Endothelial cell of umbilical vein (primary cell): ENCODE data around the gene EMD. TPM values are rescaled to one million over a fixed set of nuclear protein-coding genes. Genes with fewer than 3 reads are reported as not detected.

ENCODE experiments used
- BruUV-seq: library from RNA; stranded (reverse); fragments of 400-500 nt; replicated peaks from 2 replicates; lab custom pipeline; 2021; lab: Mats Ljungman, UMichigan
- CTCF ChIA-PET: fragments of 300-600, 350-600 bp; sonication (Branson Sonifier 250); formaldehyde crosslinking; loops from one replicate; lab custom pipeline; 2021; ENCODE audit warnings: antibody characterized with exemption, inconsistent platforms; lab: Charles Lee
- POLR2A ChIA-PET: fragments of 300-600, 350-600 bp; sonication (Branson Sonifier 250); formaldehyde crosslinking; loops from one replicate; lab custom pipeline; 2021; ENCODE audit warnings: antibody characterized with exemption, inconsistent platforms; lab: Charles Lee
- DNase-seq: peaks from one replicate; pipeline ENCODE4 v3.0.0-alpha.2; 2011; ENCODE audit warnings: low read depth, low spot score
- FAIRE-seq: peaks from 2 replicates; lab custom pipeline; 2011; peaks lifted over from hg19 to GRCh38; lab: Jason Lieb, UNC
- H2AFZ ChIP-seq: 2 replicates; pipeline ENCODE4 v1.6.0; 2012; ENCODE audit warnings: low read depth, low read length, control low read depth, inconsistent platforms
- H3K27ac ChIP-seq: 2 replicates; pipeline ENCODE4 v1.5.1; 2011; ENCODE audit warnings: low read depth, mild to moderate bottlenecking, control low read depth, low read length, moderate library complexity; ENCODE audit not compliant: insufficient read depth
- H3K27me3 ChIP-seq, 2 experiments: 2 replicates each; pipeline versions ENCODE4 v1.6.0 to v1.6.1; 2011; ENCODE audit warnings: low read length in 2 of 2, mixed read lengths in 1 of 2; ENCODE audit not compliant: control insufficient read depth in 2 of 2, insufficient read depth in 2 of 2
- H3K36me3 ChIP-seq, 2 experiments: 2 replicates in 1 of 2; 3 replicates in 1 of 2; pipeline ENCODE4 v1.5.1; 2011; ENCODE audit warnings: low read length in 2 of 2, mild to moderate bottlenecking in 1 of 2, moderate library complexity in 1 of 2; ENCODE audit not compliant: control insufficient read depth in 2 of 2, insufficient read depth in 2 of 2; ENCODE audit errors: extremely low read depth in 1 of 2
- H3K4me1 ChIP-seq: 3 replicates; pipeline ENCODE4 v1.5.1; 2011; ENCODE audit warnings: mild to moderate bottlenecking, low read length; ENCODE audit not compliant: control insufficient read depth, insufficient read depth; ENCODE audit errors: extremely low read depth
- H3K4me2 ChIP-seq: 2 replicates; pipeline ENCODE4 v1.6.1; 2011; ENCODE audit warnings: low read length, control low read depth, mixed read lengths; ENCODE audit not compliant: insufficient read depth
- H3K4me3 ChIP-seq, 3 experiments: fragments of 200-600 bp in 1 of 3; sonication (generic), shearing (Covaris generic) in 1 of 3; replicated peaks in 1 of 3; 2 replicates each; pipeline ENCODE4 v1.5.1; 2011 to 2016; ENCODE audit warnings: control low read depth in 3 of 3, low read length in 3 of 3, mild to moderate bottlenecking in 2 of 3, inconsistent platforms in 1 of 3, low read depth in 1 of 3, moderate library complexity in 1 of 3; ENCODE audit not compliant: insufficient read depth in 1 of 3
- H3K79me2 ChIP-seq: 2 replicates; pipeline ENCODE4 v1.6.0; 2012; ENCODE audit warnings: low read length, inconsistent platforms; ENCODE audit not compliant: control insufficient read depth, insufficient read depth
- H3K9ac ChIP-seq: replicated peaks from 2 replicates; pipeline ENCODE3; 2011; ENCODE audit warnings: low read length, control low read depth; ENCODE audit not compliant: insufficient read depth; ENCODE audit errors: extremely low read depth
- H3K9me1 ChIP-seq: replicated peaks from 3 replicates; pipeline ENCODE4 v1.6.0; 2011; ENCODE audit warnings: mild to moderate bottlenecking, low read length; ENCODE audit not compliant: control insufficient read depth, insufficient read depth; ENCODE audit errors: extremely low read depth
- H3K9me3 ChIP-seq: replicated peaks from 2 replicates; pipeline ENCODE4 v1.5.1; 2012; ENCODE audit warnings: low read length, inconsistent platforms; ENCODE audit not compliant: control insufficient read depth, insufficient read depth
- H4K20me1 ChIP-seq: replicated peaks from 2 replicates; pipeline ENCODE3; 2011; ENCODE audit warnings: mild to moderate bottlenecking, low read length; ENCODE audit not compliant: control insufficient read depth, insufficient read depth; ENCODE audit errors: extremely low read depth
- EZH2 ChIP-seq: IDR thresholded peaks from 2 replicates; pipeline ENCODE4 v1.6.1; 2012; ENCODE audit warnings: borderline replicate concordance, low read depth, mild to moderate bottlenecking, moderate library complexity, low read length, inconsistent platforms; ENCODE audit not compliant: severe bottlenecking
- FOS ChIP-seq: IDR thresholded peaks from 2 replicates; pipeline ENCODE4 v1.6.1; 2011; ENCODE audit warnings: mild to moderate bottlenecking, low read length, moderate library complexity, borderline replicate concordance; ENCODE audit not compliant: insufficient read depth
- GATA2 ChIP-seq: IDR thresholded peaks from 2 replicates; pipeline ENCODE4 v1.7.0; 2011; ENCODE audit warnings: low read depth, mild to moderate bottlenecking, moderate library complexity, mixed read lengths, low read length; ENCODE audit not compliant: insufficient read length, insufficient read depth
- JUN ChIP-seq: IDR thresholded peaks from 2 replicates; pipeline ENCODE4 v1.6.1; 2011; ENCODE audit warnings: borderline replicate concordance, low read depth; ENCODE audit not compliant: insufficient read length, insufficient read depth
- MYC ChIP-seq: IDR thresholded peaks from one replicate; pipeline ENCODE4 v1.6.1; 2011; ENCODE audit warnings: mild to moderate bottlenecking, low read depth, low read length
- POLR2A ChIP-seq: IDR thresholded peaks from 2 replicates; pipeline ENCODE4 v1.6.1; 2012; ENCODE audit warnings: low read depth, mild to moderate bottlenecking, control low read depth, low read length
- POLR2AphosphoS5 ChIP-seq: IDR thresholded peaks from 2 replicates; pipeline ENCODE4 v1.6.1; 2012; ENCODE audit warnings: low read depth, mild to moderate bottlenecking, control low read depth, low read length, moderate library complexity; ENCODE audit not compliant: insufficient read depth
- dilution Hi-C: fragments of 300-500 bp; cut with MboI; formaldehyde crosslinking; loops from one replicate; pipeline ENCODE4 v1.15.0; 2019; ENCODE audit warnings: low sequenced_read_pairs; ENCODE audit not compliant: extremely low pct_ligation_motif_present
- intact Hi-C: fragments of 100-400 bp; cut with micrococcal nuclease; formaldehyde crosslinking; loops from one replicate; pipeline ENCODE4 v1.10.0; 2022
- polyA plus RNA-seq, 4 experiments: library from polyadenylated mRNA; depleted of rRNA in 3 of 4; stranded (reverse) in 3 of 4; unstranded in 1 of 4; fragments of >200 nt; gene quantifications; 2 replicates each; pipeline versions ENCODE4 v1.2.1 to v1.2.3, GENCODE V29; 2011 to 2012; ENCODE audit warnings: missing spikeins in 1 of 4
- total RNA-seq: library from RNA; stranded (reverse); gene quantifications from 2 replicates; pipeline ENCODE4 v1.2.3, GENCODE V29; 2021
- TF ChIP-seq, protein P1 (sequence below): IDR thresholded peaks from 2 replicates; pipeline ENCODE4 v1.6.1; 2011; ENCODE audit not compliant: insufficient read depth, insufficient read length
- TF ChIP-seq, protein P2 (sequence below), 2 donors: IDR thresholded peaks; 1 replicate in 1 of 2; 2 replicates in 1 of 2; pipeline ENCODE4 v1.5.1; 2011; ENCODE audit warnings: low read length in 2 of 2, mild to moderate bottlenecking in 2 of 2, moderate library complexity in 2 of 2, control low read depth in 1 of 2, inconsistent platforms in 1 of 2, low read depth in 1 of 2; ENCODE audit not compliant: insufficient read depth in 1 of 2; ENCODE audit errors: extremely low read depth in 1 of 2

The EMD gene
- total and polyA plus RNA-seq, 2 donors (not counting 3 experiments of a cell fraction or from before 2014, with no cell fraction given): 50.6 to 76.8 TPM

DNA sequence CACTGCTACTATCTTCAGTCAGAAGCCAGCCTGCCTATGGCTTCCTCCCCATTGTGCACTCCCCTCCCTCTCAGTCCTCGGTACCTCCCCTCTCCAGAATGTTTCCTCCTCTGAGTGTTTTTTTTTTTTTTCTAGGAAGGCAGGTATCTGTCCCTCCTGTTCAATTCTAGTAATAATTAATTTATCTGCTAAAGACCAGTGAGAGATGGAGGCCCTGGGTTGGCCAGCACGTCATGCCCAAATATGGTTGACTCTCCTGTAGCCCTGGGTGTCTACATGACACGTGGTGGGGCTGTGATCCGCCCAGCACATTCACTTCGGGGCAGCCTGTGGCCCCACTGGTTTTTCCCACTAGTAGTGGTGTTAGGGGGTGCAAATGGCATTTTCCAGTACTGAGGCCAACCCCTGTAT lies 6.5 kb upstream of the EMD start:
- H3K27me3 ChIP-seq: no peaks in the 10 kb centered on the region
- DNase-seq (no peak), FAIRE-seq (no peak)
- H4K20me1 ChIP-seq: no peaks in the 10 kb centered on the region
- TF ChIP-seq JUN: no peak
- TF ChIP-seq, protein P1, sequence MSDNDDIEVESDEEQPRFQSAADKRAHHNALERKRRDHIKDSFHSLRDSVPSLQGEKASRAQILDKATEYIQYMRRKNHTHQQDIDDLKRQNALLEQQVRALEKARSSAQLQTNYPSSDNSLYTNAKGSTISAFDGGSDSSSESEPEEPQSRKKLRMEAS: no peak
- no peak for TF ChIP-seq EZH2
- no peak for TF ChIP-seq MYC
- no peak for TF ChIP-seq GATA2
- no peak for TF ChIP-seq POLR2AphosphoS5
- TF ChIP-seq POLR2A: no peak
- no peak for TF ChIP-seq FOS
- TF ChIP-seq, protein P2, sequence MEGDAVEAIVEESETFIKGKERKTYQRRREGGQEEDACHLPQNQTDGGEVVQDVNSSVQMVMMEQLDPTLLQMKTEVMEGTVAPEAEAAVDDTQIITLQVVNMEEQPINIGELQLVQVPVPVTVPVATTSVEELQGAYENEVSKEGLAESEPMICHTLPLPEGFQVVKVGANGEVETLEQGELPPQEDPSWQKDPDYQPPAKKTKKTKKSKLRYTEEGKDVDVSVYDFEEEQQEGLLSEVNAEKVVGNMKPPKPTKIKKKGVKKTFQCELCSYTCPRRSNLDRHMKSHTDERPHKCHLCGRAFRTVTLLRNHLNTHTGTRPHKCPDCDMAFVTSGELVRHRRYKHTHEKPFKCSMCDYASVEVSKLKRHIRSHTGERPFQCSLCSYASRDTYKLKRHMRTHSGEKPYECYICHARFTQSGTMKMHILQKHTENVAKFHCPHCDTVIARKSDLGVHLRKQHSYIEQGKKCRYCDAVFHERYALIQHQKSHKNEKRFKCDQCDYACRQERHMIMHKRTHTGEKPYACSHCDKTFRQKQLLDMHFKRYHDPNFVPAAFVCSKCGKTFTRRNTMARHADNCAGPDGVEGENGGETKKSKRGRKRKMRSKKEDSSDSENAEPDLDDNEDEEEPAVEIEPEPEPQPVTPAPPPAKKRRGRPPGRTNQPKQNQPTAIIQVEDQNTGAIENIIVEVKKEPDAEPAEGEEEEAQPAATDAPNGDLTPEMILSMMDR (IDR thresholded peaks at IDR 0.05; ENCODE audit: extremely low read depth in 1 of 2, insufficient read depth in 1 of 2, low read depth in 1 of 2, low read length in 2 of 2): no peak
- no peak overlapping the region for H2AFZ ChIP-seq
- no peak overlapping the region for H3K4me3 ChIP-seq
- H3K9me1 ChIP-seq: no peaks in the 10 kb centered on the region
- ChIA-PET POLR2A (interaction anchor here (0.9 kb wide), 1 partner anchor 29 kb away, joined by 3 read pairs; no protein-coding TSS in a partner anchor), CTCF (interaction anchor here (0.8 to 2.4 kb wide), 13 partner anchors 9 to 164 kb away, joined by 3 to 24 read pairs (median 4); partner anchors contain the start of genes FAM3A, FAM50A, PLXNA3 and RPL10)
- dilution Hi-C loops (no loop called here), intact Hi-C loops (loop anchor here (1.0 to 5.0 kb wide), 2 partner anchors 35 to 162 kb away; partner anchors contain the start of gene DNASE1L1)
- peaks cover 2 to 4% of the 10 kb centered on the region in 2 experiments for H3K36me3 ChIP-seq
- no peak overlapping the region for H3K27ac ChIP-seq
- peaks cover 25% of the 10 kb centered on the region for H3K4me1 ChIP-seq
- H3K4me2 ChIP-seq: no peak overlapping the region
- H3K79me2 ChIP-seq: peaks cover 35% of the 10 kb centered on the region
- BruUV-seq: no TSS peak
- no peak overlapping the region for H3K9ac ChIP-seq
- no peaks in the 10 kb centered on the region for H3K9me3 ChIP-seq
